GM12892 (cell line): ENCODE measurements around the gene TTBK2.

Source experiments
- POLR2A ChIP-seq: IDR thresholded peaks from 2 replicates; pipeline ENCODE4 v1.6.1; 2011; ENCODE audit warnings: low read depth, low read length, control low read depth
- POLR2AphosphoS5 ChIP-seq: IDR thresholded peaks from 2 replicates; pipeline ENCODE4 v1.6.1; 2011; ENCODE audit warnings: low read depth, low read length, control low read depth

GRCh38 chr15:42908538-42908937 is 12.0 kb downstream of the TTBK2 start:
- TF ChIP-seq POLR2A (no peak), POLR2AphosphoS5 (no peak)
